ENCODE measurements around the gene NKG7.
"Not testable (repeated sequence)": the region's sequence is repeated elsewhere in the genome, so short reads cannot be mapped to it uniquely, and the experiment has no call there.

Gene NKG7

GRCh38 chr19:51372649-51373504 lies at the start of gene NKG7:
Gene NKG7 (minus strand): TSS chr19:51372654. CDS start chr19:51372535, 119 bp downstream.
- Histone ChIP-seq H3F3A (ENCODE audit: insufficient read depth, low read length) (no peaks in the 10 kb centered on the region), H4K20me1 (ENCODE audit: insufficient read depth, low read length) (no peaks in the 10 kb centered on the region), H3K9me3 (ENCODE audit: low read length) (no peaks in the 10 kb centered on the region), H3K79me2 (ENCODE audit: insufficient read depth, low read length) (no peaks in the 10 kb centered on the region), H3K4me1 (ENCODE audit: insufficient read depth, low read length, severe bottlenecking) (peaks cover 8% of the 10 kb centered on the region), H3K4me2 (ENCODE audit: low read length) (no peak within 1 kb of the TSS), H3K27me3 (ENCODE audit: insufficient read depth, low read length) (peaks cover 9% of the 10 kb centered on the region; the same call in 1 of the 2 replicates), H3K4me3 (ENCODE audit: low read depth, low read length, poor library complexity, severe bottlenecking) (no peak within 1 kb of the TSS), H3K36me3 (ENCODE audit: insufficient read depth, low read length) (no peaks in the 10 kb centered on the region; the same call in 1 of the 2 replicates), H3K27ac (ENCODE audit: low read depth, low read length, poor library complexity, severe bottlenecking) (no peak within 1 kb of the TSS), H3K9me2 (ENCODE audit: low read depth, low read length) (no peaks in the 10 kb centered on the region), H2AFZ (ENCODE audit: low read length) (no peak within 1 kb of the TSS), H3K9ac (ENCODE audit: low read length) (no peak within 1 kb of the TSS)
- TF ChIP-seq EZH2 (IDR thresholded peaks at IDR 0.05; ENCODE audit: borderline replicate concordance, low read length), result no peak
- no peak for TF ChIP-seq CTCF (IDR thresholded peaks at IDR 0.05; ENCODE audit: low read length)

GRCh38 chr19:51422053-51422448 lies 49.6 kb upstream of the NKG7 start:
- Histone ChIP-seq H4K20me1 (ENCODE audit: insufficient read depth, low read length) (no peaks in the 10 kb centered on the region), H2AFZ (ENCODE audit: low read length) (no peak overlapping the region), H3K9me3 (ENCODE audit: low read length) (no peaks in the 10 kb centered on the region), H3F3A (ENCODE audit: insufficient read depth, low read length) (no peaks in the 10 kb centered on the region), H3K27ac (ENCODE audit: low read depth, low read length, poor library complexity, severe bottlenecking) (no peak overlapping the region), H3K36me3 (ENCODE audit: insufficient read depth, low read length) (no peaks in the 10 kb centered on the region), H3K9ac (ENCODE audit: low read length) (no peak overlapping the region), H3K9me2 (ENCODE audit: low read depth, low read length) (no peaks in the 10 kb centered on the region), H3K4me2 (ENCODE audit: low read length) (no peak overlapping the region), H3K4me1 (ENCODE audit: insufficient read depth, low read length, severe bottlenecking) (peaks cover 10% of the 10 kb centered on the region), H3K4me3 (ENCODE audit: low read depth, low read length, poor library complexity, severe bottlenecking) (no peak overlapping the region), H3K79me2 (ENCODE audit: insufficient read depth, low read length) (no peaks in the 10 kb centered on the region), H3K27me3 (ENCODE audit: insufficient read depth, low read length) (no peaks in the 10 kb centered on the region)
- TF ChIP-seq EZH2 (IDR thresholded peaks at IDR 0.05; ENCODE audit: borderline replicate concordance, low read length), result no peak
- TF ChIP-seq CTCF (IDR thresholded peaks at IDR 0.05; ENCODE audit: low read length), result peak; percentile 92

- H3F3A ChIP-seq (ENCODE audit: insufficient read depth, low read length), result no peaks in the 10 kb centered on the region
- H3K27ac ChIP-seq (ENCODE audit: low read depth, low read length, poor library complexity, severe bottlenecking), result no peak overlapping the region
- H3K27me3 ChIP-seq (ENCODE audit: insufficient read depth, low read length), result no peaks in the 10 kb centered on the region
- H3K79me2 ChIP-seq (ENCODE audit: insufficient read depth, low read length), result no peaks in the 10 kb centered on the region
- H3K9ac ChIP-seq (ENCODE audit: low read length), result no peak overlapping the region
- no peak overlapping the region for H3K4me3 ChIP-seq (ENCODE audit: low read depth, low read length, poor library complexity, severe bottlenecking)
- H3K36me3 ChIP-seq (ENCODE audit: insufficient read depth, low read length), result no peaks in the 10 kb centered on the region
- no peak overlapping the region for H3K4me2 ChIP-seq (ENCODE audit: low read length)
- no peak overlapping the region for H2AFZ ChIP-seq (ENCODE audit: low read length)
- H4K20me1 ChIP-seq (ENCODE audit: insufficient read depth, low read length), result no peaks in the 10 kb centered on the region
- peaks cover 16% of the 10 kb centered on the region for H3K4me1 ChIP-seq (ENCODE audit: insufficient read depth, low read length, severe bottlenecking)
- H3K9me3 ChIP-seq (ENCODE audit: low read length), result no peaks in the 10 kb centered on the region
- no peaks in the 10 kb centered on the region for H3K9me2 ChIP-seq (ENCODE audit: low read depth, low read length)
- TF ChIP-seq CTCF (IDR thresholded peaks at IDR 0.05; ENCODE audit: low read length) (no peak), EZH2 (IDR thresholded peaks at IDR 0.05; ENCODE audit: borderline replicate concordance, low read length) (no peak)
Observed at GRCh38 chr19:51421229-51422052, 49.0 kb upstream of the NKG7 start.

GRCh38 chr19:51420511-51420910 lies 48.1 kb upstream of the NKG7 start:
- H3K27ac ChIP-seq (ENCODE audit: low read depth, low read length, poor library complexity, severe bottlenecking); H4K20me1 ChIP-seq (ENCODE audit: insufficient read depth, low read length); H3K9me3 ChIP-seq (ENCODE audit: low read length); H3K36me3 ChIP-seq (ENCODE audit: insufficient read depth, low read length); H3K9me2 ChIP-seq (ENCODE audit: low read depth, low read length); H3K9ac ChIP-seq (ENCODE audit: low read length); H3K4me3 ChIP-seq (ENCODE audit: low read depth, low read length, poor library complexity, severe bottlenecking); H3F3A ChIP-seq (ENCODE audit: insufficient read depth, low read length); H2AFZ ChIP-seq (ENCODE audit: low read length); H3K4me2 ChIP-seq (ENCODE audit: low read length); H3K27me3 ChIP-seq (ENCODE audit: insufficient read depth, low read length); H3K79me2 ChIP-seq (ENCODE audit: insufficient read depth, low read length): not testable (repeated sequence)
- H3K4me1 ChIP-seq (ENCODE audit: insufficient read depth, low read length, severe bottlenecking), result peaks cover 23% of the 10 kb centered on the region

Data from OCI-LY1 (cell line).